HG03097 (cell line): ENCODE data around the gene GLRA1.

Experiments
- ATAC-seq: cut with Tn5 transposase; IDR thresholded peaks from one replicate; pipeline ENCODE4 v1.9.1; 2021; ENCODE audit not compliant: unreplicated experiment, low FRiP score

GLRA1 gene

DNA sequence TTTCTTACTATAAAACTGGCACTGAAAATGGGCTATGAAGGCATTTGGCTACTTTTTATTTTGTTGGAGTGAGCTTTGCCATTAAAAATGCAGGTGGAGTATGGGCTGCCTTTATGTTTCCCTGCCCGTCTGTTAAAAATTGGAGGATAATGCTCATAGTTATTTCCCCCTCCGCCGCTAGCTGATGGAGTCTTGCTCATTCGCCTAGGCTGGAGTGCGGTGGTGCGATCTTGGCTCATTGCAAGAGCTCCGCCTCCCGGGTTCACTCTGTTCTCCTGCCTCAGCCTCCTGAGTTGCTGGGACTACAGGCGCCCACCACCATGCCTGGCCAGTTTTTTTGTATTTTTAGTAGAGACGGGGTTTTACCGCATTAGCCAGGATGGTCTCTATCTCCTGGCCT is 144.3 kb downstream of the GLRA1 start:
- no peak for ATAC-seq

- no peak for ATAC-seq
Measured at GRCh38 chr5:151779531-151780125, 145.0 kb downstream of the GLRA1 start.

GRCh38 chr5:151775025-151775606 is 149.5 kb downstream of the GLRA1 start:
- ATAC-seq, result no peak

DNA sequence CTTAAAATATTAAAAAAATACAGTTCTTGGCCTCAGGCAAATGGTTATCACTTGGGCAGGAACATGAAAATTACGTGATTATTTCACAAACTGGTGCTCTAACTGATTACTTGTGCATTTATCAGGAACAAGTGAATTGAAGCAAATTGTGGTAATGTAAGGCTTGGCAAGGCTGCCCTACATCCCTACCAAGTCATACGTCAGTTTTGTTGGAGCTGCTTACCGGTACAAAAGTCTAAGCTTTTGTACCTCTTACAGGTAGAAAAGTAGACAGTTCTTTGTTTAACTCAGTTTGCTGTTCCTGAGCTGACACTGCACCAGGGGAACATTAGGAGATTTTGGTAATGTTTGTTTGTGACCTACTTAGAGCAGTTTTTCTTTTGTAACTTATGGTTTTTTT is 150.7 kb downstream of the GLRA1 start:
- ATAC-seq, result no peak

DNA sequence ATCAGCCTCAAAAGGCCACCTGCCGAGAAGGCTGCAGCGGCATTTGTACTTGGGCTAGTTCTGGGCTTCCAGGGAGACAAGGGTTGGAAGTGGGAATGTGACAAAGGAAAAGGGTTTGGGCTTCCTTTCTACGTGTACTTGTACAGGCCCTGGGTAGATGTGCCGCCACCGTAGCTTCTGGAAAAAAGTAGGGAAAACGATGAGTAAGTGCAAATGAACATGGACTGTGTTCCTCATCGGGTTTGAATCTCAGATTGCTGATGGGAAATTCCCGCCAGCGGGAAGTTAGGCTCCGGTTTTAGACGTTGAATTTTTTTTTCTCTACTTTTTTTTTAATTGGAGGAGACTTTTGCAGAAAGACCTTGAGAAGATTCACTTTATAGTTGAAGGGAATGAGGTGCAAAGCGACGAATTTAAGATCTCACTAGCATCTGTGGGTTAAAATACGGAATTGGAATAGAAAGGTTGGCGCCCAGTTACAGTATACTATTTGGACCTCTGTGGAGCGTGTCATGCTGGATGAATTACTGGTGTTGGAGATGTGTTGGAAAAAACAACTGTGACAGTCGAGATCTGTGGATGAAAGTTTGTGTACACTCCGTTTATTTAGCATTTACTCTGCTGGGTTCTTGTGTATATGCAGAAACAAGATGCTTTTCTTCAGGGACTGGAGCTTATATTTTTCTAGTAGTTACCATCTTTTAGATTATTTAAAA is 151.6 kb downstream of the GLRA1 start:
- no peak for ATAC-seq
